ENCODE measurements around the gene WSB2.

- TF ChIP-seq ISL1 (CRISPR knock-in tag; IDR thresholded peaks at IDR 0.05) (no peak), PATZ1 (CRISPR knock-in tag; IDR thresholded peaks at IDR 0.05; ENCODE audit: borderline replicate concordance) (no peak), ARNTL (CRISPR knock-in tag; IDR thresholded peaks at IDR 0.05; ENCODE audit: borderline replicate concordance, low read depth) (no peak), SNAI2 (CRISPR knock-in tag; IDR thresholded peaks at IDR 0.05) (no peak), ZFP3 (CRISPR knock-in tag; IDR thresholded peaks at IDR 0.05) (no peak), ESRRG (CRISPR knock-in tag; IDR thresholded peaks at IDR 0.05) (no peak), TOX (CRISPR knock-in tag; IDR thresholded peaks at IDR 0.05; ENCODE audit: borderline replicate concordance) (no peak), GLIS3 (CRISPR knock-in tag; IDR thresholded peaks at IDR 0.05) (no peak)
These were observed 26.4 kb downstream of the WSB2 start for GRCh38 chr12:118034429-118035189.
